Panc1 (cell line): ENCODE results near the gene CLSTN2. TPM values are rescaled to one million over a fixed set of nuclear protein-coding genes. Genes with fewer than 3 reads are reported as not detected.

Source experiments
- ATAC-seq: fragments of 200-7000 bp; cut with Tn5 transposase; 2 replicates; pipeline ENCODE4 v1.9.1; 2020; ENCODE audit warnings: mild to moderate bottlenecking, moderate library complexity
- BruUV-seq: library from RNA; stranded (reverse); fragments of 400-500 nt; replicated peaks from 2 replicates; lab custom pipeline; 2021; lab: Mats Ljungman, UMichigan
- CTCF ChIA-PET: fragments of 300-600 bp; sonication (Branson Sonifier 250); formaldehyde crosslinking; loops from one replicate; lab custom pipeline; 2022; ENCODE audit warnings: antibody characterized with exemption; lab: Charles Lee
- POLR2A ChIA-PET: fragments of 300-600 bp; sonication (Branson Sonifier 250); formaldehyde crosslinking; loops from one replicate; lab custom pipeline; 2022; ENCODE audit warnings: antibody characterized with exemption; lab: Charles Lee
- DNase-seq: peaks from one replicate; pipeline ENCODE4 v3.0.0-alpha.2; 2010; ENCODE audit warnings: low read depth, low spot score
- H3K27ac ChIP-seq: 2 replicates; pipeline ENCODE4 v1.5.1; 2011; ENCODE audit warnings: mild to moderate bottlenecking, low read length, inconsistent platforms
- H3K27me3 ChIP-seq: fragments of 200-500 bp; sonication (Bioruptor generic); 2 replicates; pipeline ENCODE4 v1.6.0; 2014; ENCODE audit warnings: low read length, inconsistent platforms; ENCODE audit not compliant: control insufficient read depth, insufficient read depth
- H3K36me3 ChIP-seq: fragments of 200-500 bp; sonication (Bioruptor generic); 2 replicates; pipeline ENCODE4 v1.5.1; 2014; ENCODE audit warnings: inconsistent platforms, mild to moderate bottlenecking, low read length, moderate library complexity; ENCODE audit not compliant: control insufficient read depth, insufficient read depth
- H3K4me1 ChIP-seq: 2 replicates; pipeline ENCODE4 v1.5.1; 2011; ENCODE audit warnings: inconsistent platforms, mild to moderate bottlenecking, low read length, moderate library complexity; ENCODE audit not compliant: control insufficient read depth, insufficient read depth
- H3K4me3 ChIP-seq, 2 experiments: 2 replicates each; pipeline ENCODE4 v1.5.1; 2011 to 2012; ENCODE audit warnings: low read depth in 2 of 2, low read length in 2 of 2, mild to moderate bottlenecking in 2 of 2, inconsistent platforms in 1 of 2, moderate library complexity in 1 of 2
- H3K9me3 ChIP-seq: fragments of 200-500 bp; sonication (Bioruptor generic); 2 replicates; pipeline ENCODE4 v1.5.1; 2014; ENCODE audit warnings: low read depth, mild to moderate bottlenecking, inconsistent platforms, low read length, moderate library complexity; ENCODE audit not compliant: control insufficient read depth, insufficient read depth
- POLR2AphosphoS5 ChIP-seq: IDR thresholded peaks from 2 replicates; pipeline ENCODE4 v1.6.1; 2012; ENCODE audit warnings: mild to moderate bottlenecking, low read depth, low read length, moderate library complexity
- SIN3A ChIP-seq: IDR thresholded peaks from 2 replicates; pipeline ENCODE4 v1.6.1; 2012; ENCODE audit warnings: low read depth, mild to moderate bottlenecking, low read length, moderate library complexity, borderline replicate concordance; ENCODE audit not compliant: insufficient read depth
- TCF7L2 ChIP-seq: IDR thresholded peaks from 2 replicates; pipeline ENCODE4 v1.6.1; 2011; ENCODE audit warnings: mild to moderate bottlenecking, low read depth, low read length, inconsistent platforms
- in situ Hi-C: cut with HindIII; loops from 2 replicates; pipeline ENCODE4 v1.10.0; 2016; ENCODE audit warnings: low sequenced_read_pairs, low pct_unique_long_range_greater_than_20kb
- intact Hi-C: fragments of 100-400 bp; cut with micrococcal nuclease; formaldehyde crosslinking; loops from one replicate; pipeline ENCODE4 v1.10.0; 2022; ENCODE audit not compliant: unreplicated experiment
- total RNA-seq: library from RNA; stranded (reverse); gene quantifications from one replicate; pipeline ENCODE4 v1.2.1, GENCODE V29; 2021; ENCODE audit not compliant: unreplicated experiment
- TF ChIP-seq, protein P1 (sequence below), 2 experiments: IDR thresholded peaks; 2 replicates each; pipeline ENCODE4 v1.6.1; 2011 to 2012; ENCODE audit warnings: low read depth in 2 of 2, control low read depth in 1 of 2, low read length in 1 of 2, mild to moderate bottlenecking in 1 of 2, moderate library complexity in 1 of 2; ENCODE audit not compliant: insufficient read depth in 1 of 2
- TF ChIP-seq, protein P2 (sequence below): fragments of 450-650 bp; IDR thresholded peaks from 2 replicates; pipeline ENCODE4 v1.5.1; 2017; ENCODE audit warnings: mild to moderate bottlenecking

The CLSTN2 gene
- total RNA-seq, 1 experiment from 2014 or later, result 0.03 TPM

DNA sequence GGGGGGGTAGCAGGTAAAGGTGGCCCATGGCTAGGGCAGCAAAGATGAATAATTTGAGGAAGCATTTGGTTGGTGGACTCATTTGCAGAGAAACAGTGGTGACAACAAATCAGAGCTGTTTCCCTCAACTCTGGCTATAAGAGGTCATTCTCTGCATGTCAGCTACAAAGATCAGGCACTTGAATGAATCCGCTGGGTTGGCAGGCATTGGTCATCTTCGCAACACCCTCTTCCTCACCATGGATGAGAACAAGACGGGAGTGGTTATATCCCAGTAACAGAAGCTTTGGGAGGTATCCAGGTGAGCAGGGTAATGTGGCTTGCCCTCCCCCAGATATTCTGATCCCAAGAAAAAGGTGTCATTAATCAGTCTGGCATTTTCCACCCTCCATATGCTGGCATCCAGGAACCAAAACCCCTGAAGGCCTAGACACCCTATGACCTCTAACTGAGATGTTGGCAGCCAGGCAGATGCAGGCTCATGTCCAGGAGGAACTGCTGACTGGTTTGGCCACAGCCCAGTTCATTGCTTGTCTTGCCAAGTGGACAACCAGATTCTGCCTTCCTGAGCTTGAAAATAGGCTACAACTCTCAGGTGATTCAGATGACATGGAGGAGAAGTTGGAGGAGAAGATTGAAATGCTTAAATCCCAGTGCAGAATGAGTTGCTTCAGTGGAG, 634.0 kb downstream of the CLSTN2 start:
- no peaks in the 10 kb centered on the region for H3K27me3 ChIP-seq
- ChIA-PET POLR2A (no interaction called here), CTCF (no interaction called here)
- H3K4me1 ChIP-seq, result no peaks in the 10 kb centered on the region
- no peaks in the 10 kb centered on the region for H3K9me3 ChIP-seq
- DNase-seq (no peak), ATAC-seq (no peak)
- no peak for TF ChIP-seq TCF7L2
- TF ChIP-seq, protein P1, sequence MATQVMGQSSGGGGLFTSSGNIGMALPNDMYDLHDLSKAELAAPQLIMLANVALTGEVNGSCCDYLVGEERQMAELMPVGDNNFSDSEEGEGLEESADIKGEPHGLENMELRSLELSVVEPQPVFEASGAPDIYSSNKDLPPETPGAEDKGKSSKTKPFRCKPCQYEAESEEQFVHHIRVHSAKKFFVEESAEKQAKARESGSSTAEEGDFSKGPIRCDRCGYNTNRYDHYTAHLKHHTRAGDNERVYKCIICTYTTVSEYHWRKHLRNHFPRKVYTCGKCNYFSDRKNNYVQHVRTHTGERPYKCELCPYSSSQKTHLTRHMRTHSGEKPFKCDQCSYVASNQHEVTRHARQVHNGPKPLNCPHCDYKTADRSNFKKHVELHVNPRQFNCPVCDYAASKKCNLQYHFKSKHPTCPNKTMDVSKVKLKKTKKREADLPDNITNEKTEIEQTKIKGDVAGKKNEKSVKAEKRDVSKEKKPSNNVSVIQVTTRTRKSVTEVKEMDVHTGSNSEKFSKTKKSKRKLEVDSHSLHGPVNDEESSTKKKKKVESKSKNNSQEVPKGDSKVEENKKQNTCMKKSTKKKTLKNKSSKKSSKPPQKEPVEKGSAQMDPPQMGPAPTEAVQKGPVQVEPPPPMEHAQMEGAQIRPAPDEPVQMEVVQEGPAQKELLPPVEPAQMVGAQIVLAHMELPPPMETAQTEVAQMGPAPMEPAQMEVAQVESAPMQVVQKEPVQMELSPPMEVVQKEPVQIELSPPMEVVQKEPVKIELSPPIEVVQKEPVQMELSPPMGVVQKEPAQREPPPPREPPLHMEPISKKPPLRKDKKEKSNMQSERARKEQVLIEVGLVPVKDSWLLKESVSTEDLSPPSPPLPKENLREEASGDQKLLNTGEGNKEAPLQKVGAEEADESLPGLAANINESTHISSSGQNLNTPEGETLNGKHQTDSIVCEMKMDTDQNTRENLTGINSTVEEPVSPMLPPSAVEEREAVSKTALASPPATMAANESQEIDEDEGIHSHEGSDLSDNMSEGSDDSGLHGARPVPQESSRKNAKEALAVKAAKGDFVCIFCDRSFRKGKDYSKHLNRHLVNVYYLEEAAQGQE (IDR thresholded peaks at IDR 0.05; ENCODE audit: insufficient read depth in 1 of 2, low read depth in 2 of 2, low read length in 1 of 2), result no peak
- TF ChIP-seq POLR2AphosphoS5, result no peak
- TF ChIP-seq, protein P2, sequence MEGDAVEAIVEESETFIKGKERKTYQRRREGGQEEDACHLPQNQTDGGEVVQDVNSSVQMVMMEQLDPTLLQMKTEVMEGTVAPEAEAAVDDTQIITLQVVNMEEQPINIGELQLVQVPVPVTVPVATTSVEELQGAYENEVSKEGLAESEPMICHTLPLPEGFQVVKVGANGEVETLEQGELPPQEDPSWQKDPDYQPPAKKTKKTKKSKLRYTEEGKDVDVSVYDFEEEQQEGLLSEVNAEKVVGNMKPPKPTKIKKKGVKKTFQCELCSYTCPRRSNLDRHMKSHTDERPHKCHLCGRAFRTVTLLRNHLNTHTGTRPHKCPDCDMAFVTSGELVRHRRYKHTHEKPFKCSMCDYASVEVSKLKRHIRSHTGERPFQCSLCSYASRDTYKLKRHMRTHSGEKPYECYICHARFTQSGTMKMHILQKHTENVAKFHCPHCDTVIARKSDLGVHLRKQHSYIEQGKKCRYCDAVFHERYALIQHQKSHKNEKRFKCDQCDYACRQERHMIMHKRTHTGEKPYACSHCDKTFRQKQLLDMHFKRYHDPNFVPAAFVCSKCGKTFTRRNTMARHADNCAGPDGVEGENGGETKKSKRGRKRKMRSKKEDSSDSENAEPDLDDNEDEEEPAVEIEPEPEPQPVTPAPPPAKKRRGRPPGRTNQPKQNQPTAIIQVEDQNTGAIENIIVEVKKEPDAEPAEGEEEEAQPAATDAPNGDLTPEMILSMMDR, result no peak
- no peak for TF ChIP-seq SIN3A
- intact Hi-C loops (no loop called here), in situ Hi-C loops (no loop called here)
- BruUV-seq, result no TSS peak
- no peaks in the 10 kb centered on the region for H3K36me3 ChIP-seq
- H3K4me3 ChIP-seq, result no peak overlapping the region
- H3K27ac ChIP-seq, result no peak overlapping the region

DNA sequence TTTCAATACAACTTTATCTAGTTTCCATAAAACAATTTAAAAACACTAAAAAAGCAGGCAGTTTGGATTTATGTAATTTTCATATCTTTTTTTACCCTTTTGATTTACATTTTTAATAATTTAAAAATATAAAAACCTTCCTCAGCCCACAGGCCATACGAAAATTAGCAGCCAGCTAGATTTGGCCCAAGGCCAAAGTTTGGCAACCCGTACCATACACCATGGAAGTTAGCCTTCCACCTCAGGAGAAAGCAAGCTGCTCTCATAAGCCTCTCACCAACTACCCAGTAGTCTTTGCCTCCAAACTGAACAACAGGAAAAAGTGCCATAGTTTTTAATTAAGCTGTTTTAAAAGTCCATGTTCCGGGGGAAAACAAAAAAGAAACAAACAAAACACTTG, 635.6 kb downstream of the CLSTN2 start:
- no peaks in the 10 kb centered on the region for H3K9me3 ChIP-seq
- POLR2A ChIA-PET, result no interaction called here
- no peak overlapping the region for H3K4me3 ChIP-seq
- ATAC-seq (no peak), DNase-seq (no peak)
- H3K4me1 ChIP-seq, result no peaks in the 10 kb centered on the region
- CTCF ChIA-PET, result no interaction called here
- in situ Hi-C loops (no loop called here), intact Hi-C loops (no loop called here)
- TF ChIP-seq, protein P1 (IDR thresholded peaks at IDR 0.05; ENCODE audit: insufficient read depth in 1 of 2, low read depth in 2 of 2, low read length in 1 of 2), result no peak
- TF ChIP-seq POLR2AphosphoS5 (no peak), TCF7L2 (no peak), SIN3A (no peak)
- TF ChIP-seq, protein P2, result no peak
- no peaks in the 10 kb centered on the region for H3K36me3 ChIP-seq
- BruUV-seq, result no TSS peak
- no peak overlapping the region for H3K27ac ChIP-seq
- 0 out of 2 replicates have a peak, but pooled peaks cover 2% of the 10 kb centered on the region for H3K27me3 ChIP-seq
